Lung (tissue), 12 donors: ENCODE measurements around the gene MYZAP. TPM values are rescaled to one million over a fixed set of nuclear protein-coding genes. Genes with fewer than 3 reads are reported as not detected.

Experiments
- ATAC-seq: fragments of 200-7000 bp; cut with Tn5 transposase; one replicate; pipeline ENCODE4 v1.9.1; 2020; ENCODE audit warnings: moderate number of reproducible peaks; ENCODE audit not compliant: insufficient read depth, low FRiP score
- DNase-seq, 3 donors: peaks; one replicate each; pipeline ENCODE4 v3.0.0-alpha.2; 2013 to 2017
- H3K27ac ChIP-seq, 2 donors: one replicate each; pipeline ENCODE4 v1.5.1; 2013; ENCODE audit warnings: mild to moderate bottlenecking in 2 of 2, moderate library complexity in 2 of 2, control low read depth in 1 of 2, inconsistent platforms in 1 of 2, low read depth in 1 of 2, low read length in 1 of 2
- H3K27me3 ChIP-seq, 3 donors: one replicate each; pipeline ENCODE4 v1.5.1; 2013; ENCODE audit warnings: low read length in 2 of 3; ENCODE audit not compliant: control insufficient read depth in 3 of 3, insufficient read depth in 3 of 3
- H3K36me3 ChIP-seq, 4 donors: one replicate each; pipeline ENCODE4 v1.5.1; 2013; ENCODE audit warnings: low read length in 4 of 4, mild to moderate bottlenecking in 1 of 4, moderate library complexity in 1 of 4; ENCODE audit not compliant: control insufficient read depth in 4 of 4, insufficient read depth in 4 of 4
- H3K4me1 ChIP-seq, 5 donors: one replicate each; pipeline ENCODE4 v1.5.1; 2013; ENCODE audit warnings: low read length in 5 of 5, mild to moderate bottlenecking in 2 of 5, moderate library complexity in 1 of 5; ENCODE audit not compliant: control insufficient read depth in 5 of 5, insufficient read depth in 5 of 5
- H3K4me3 ChIP-seq: one replicate; pipeline ENCODE4 v1.5.1; 2013; ENCODE audit warnings: mild to moderate bottlenecking, control low read depth, moderate library complexity
- H3K9ac ChIP-seq, 2 donors: one replicate each; pipeline ENCODE4 v1.5.1; 2013; ENCODE audit warnings: low read length in 2 of 2, control low read depth in 1 of 2; ENCODE audit not compliant: insufficient read depth in 1 of 2
- H3K9me3 ChIP-seq, 4 donors: one replicate each; pipeline ENCODE4 v1.5.1; 2013; ENCODE audit warnings: low read length in 3 of 4, mild to moderate bottlenecking in 1 of 4, moderate library complexity in 1 of 4; ENCODE audit not compliant: control insufficient read depth in 4 of 4, insufficient read depth in 3 of 4
- CTCF ChIP-seq: IDR thresholded peaks from 2 replicates; pipeline ENCODE4 v1.5.1; 2012; ENCODE audit warnings: mild to moderate bottlenecking; ENCODE audit errors: control extremely low read depth, extremely low read depth
- WGBS, 2 donors: extraction: QIAGEN DNeasy Blood & Tissue Kit; methylation state at CpG; one replicate each; pipeline ENCODE4 v1.1.7; 2013; 5-methylcytosine and 5-hydroxymethylcytosine counted together
- polyA plus RNA-seq, 2 donors: library from polyadenylated mRNA; stranded (reverse); fragments of 200-250 nt; gene quantifications; one replicate each; pipeline ENCODE4 v1.2.1, GENCODE V29; 2013
- total RNA-seq, 2 donors: library from RNA; depleted of rRNA in 1 of 2; stranded (reverse); fragments of >200 nt in 1 of 2; gene quantifications; one replicate each; pipeline ENCODE4 v1.2.1, GENCODE V29; 2014 to 2021
- donor health status: control.
- donor health status: control.
- donor health status: Bipolar disorder and iron deficiency.
- donor health status: healthy.
- donor health status: DM: yes; HTN: yes; CAD: no.

Gene MYZAP
- total and polyA plus RNA-seq, 4 donors = 6.9 to 36.9 (median 11.6) TPM

GRCh38 chr15:57680021-57680420, 88.3 kb downstream of the MYZAP start:
- 91 to 100% methylated on average over 1 of the region's 1 CpG for WGBS, 2 donors
- Histone ChIP-seq H3K9ac (no peak overlapping the region), H3K27me3 (no peaks in the 10 kb centered on the region), H3K36me3 (peaks cover 0 to 4% (median 0%) of the 10 kb centered on the region in 4 donors), H3K4me3 (no peak overlapping the region), H3K4me1 (peaks cover 0 to 38% (median 0%) of the 10 kb centered on the region in 5 donors), H3K27ac (peak overlapping the region in 1 of 2 donors; percentile 82), H3K9me3 (no peaks in the 10 kb centered on the region)
- DNase-seq (no peak), ATAC-seq (no peak)
- no peak for TF ChIP-seq CTCF

GRCh38 chr15:57681011-57681410, 89.3 kb downstream of the MYZAP start:
- Histone ChIP-seq H3K4me3 (no peak overlapping the region), H3K27ac (peak overlapping the region in 1 of 2 donors; percentile 82), H3K9me3 (no peaks in the 10 kb centered on the region), H3K9ac (no peak overlapping the region), H3K27me3 (no peaks in the 10 kb centered on the region), H3K4me1 (peaks cover 0 to 36% (median 0%) of the 10 kb centered on the region in 5 donors), H3K36me3 (peaks cover 0 to 1% (median 0%) of the 10 kb centered on the region in 4 donors)
- WGBS, 2 donors = 96 to 97% methylated on average over 1 of the region's 1 CpG
- ATAC-seq (no peak), DNase-seq (no peak)
- no peak for TF ChIP-seq CTCF

- no peak overlapping the region for H3K4me3 ChIP-seq
- H3K9me3 ChIP-seq = no peaks in the 10 kb centered on the region
- H3K36me3 ChIP-seq = peaks cover 0 to 1% (median 0%) of the 10 kb centered on the region in 4 donors
- H3K4me1 ChIP-seq = peaks cover 0 to 33% (median 0%) of the 10 kb centered on the region in 5 donors
- peak overlapping the region in 1 of 2 donors; percentile 79 for H3K27ac ChIP-seq
- ATAC-seq (no peak), DNase-seq (no peak)
- 92 to 94% methylated on average over 1 of the region's 1 CpG for WGBS, 2 donors
- H3K27me3 ChIP-seq = no peaks in the 10 kb centered on the region
- no peak overlapping the region for H3K9ac ChIP-seq
- no peak for TF ChIP-seq CTCF
Observed at GRCh38 chr15:57683481-57683880, 91.8 kb downstream of the MYZAP start.
